K562 (cell line): ENCODE data around the gene RAB31. TPM values are rescaled to one million over a fixed set of nuclear protein-coding genes. Genes with fewer than 3 reads are reported as not detected.
A peak's percentile ranks its signal among the peaks of the same experiment; 100 is the strongest.

Source experiments
- ATAC-seq: fragments of 200-7000 bp; cut with Tn5 transposase; 3 replicates; pipeline ENCODE4 v1.9.1; 2020; ENCODE audit warnings: moderate library complexity
- BruUV-seq: library from RNA; stranded (reverse); fragments of 400-500 nt; replicated peaks from 2 replicates; lab custom pipeline; 2021; lab: Mats Ljungman, UMichigan
- CTCF ChIA-PET: fragments of 300-600 bp; formaldehyde crosslinking; extraction: SDS; loops from one replicate; lab custom pipeline; 2021; ENCODE audit warnings: low intra/inter-chr PET ratio; lab: Yijun Ruan, JAX
- POLR2A ChIA-PET: fragments of 300-600, 350-650 bp; sonication (Branson Sonifier 250); formaldehyde crosslinking; extraction: SDS; loops from one replicate; lab custom pipeline; 2021; ENCODE audit warnings: antibody characterized with exemption, inconsistent platforms; lab: Yijun Ruan, JAX
- DNase-seq, 4 experiments: peaks; one replicate each; pipeline versions ENCODE4 v3.0.0 to v3.0.0-alpha.2; 2011 to 2018; ENCODE audit warnings: low spot score in 3 of 4, mixed read lengths in 3 of 4; ENCODE audit errors: extremely low read depth in 1 of 4
- FAIRE-seq: peaks from 2 replicates; lab custom pipeline; 2011; peaks lifted over from hg19 to GRCh38; lab: Jason Lieb, UNC
- H2AFZ ChIP-seq: 2 replicates; pipeline ENCODE4 v1.6.0; 2011; ENCODE audit warnings: low read depth, low read length, control low read depth, inconsistent platforms
- H3K27ac ChIP-seq: fragments of 200-600 bp; 3 replicates; pipeline ENCODE4 v1.8.0; 2011; ENCODE audit warnings: low read depth, mild to moderate bottlenecking, control low read depth, inconsistent platforms, low read length, moderate library complexity, mixed read lengths; ENCODE audit errors: extremely low read depth
- H3K27me3 ChIP-seq, 2 experiments: fragments of 300-600 bp in 1 of 2; 2 replicates in 1 of 2; 3 replicates in 1 of 2; pipeline versions ENCODE4 v1.6.0 to v1.8.0; 2011; ENCODE audit warnings: inconsistent platforms in 2 of 2, low read length in 2 of 2, mild to moderate bottlenecking in 1 of 2, mixed read lengths in 1 of 2, moderate library complexity in 1 of 2; ENCODE audit not compliant: control insufficient read depth in 2 of 2, insufficient read depth in 2 of 2
- H3K36me3 ChIP-seq: fragments of 300-600 bp; 3 replicates; pipeline ENCODE4 v1.8.0; 2011; ENCODE audit warnings: mild to moderate bottlenecking, low read length, inconsistent platforms; ENCODE audit not compliant: control insufficient read depth, insufficient read depth
- H3K4me1 ChIP-seq, 2 experiments: fragments of 200-600 bp in 1 of 2; replicated peaks in 1 of 2; 2 replicates in 1 of 2; 3 replicates in 1 of 2; pipeline versions ENCODE4 v1.5.1 to v1.8.0; 2011; ENCODE audit warnings: inconsistent platforms in 2 of 2, low read length in 2 of 2, mild to moderate bottlenecking in 1 of 2, mixed read lengths in 1 of 2, moderate library complexity in 1 of 2; ENCODE audit not compliant: control insufficient read depth in 2 of 2, insufficient read depth in 2 of 2
- H3K4me2 ChIP-seq: 2 replicates; pipeline ENCODE4 v1.6.1; 2011; ENCODE audit warnings: low read length, control low read depth, inconsistent platforms, mixed read lengths; ENCODE audit not compliant: insufficient read depth
- H3K4me3 ChIP-seq: fragments of 200-600 bp; sonication (generic), shearing (Covaris generic); 2 replicates; pipeline ENCODE4 v1.5.1; 2016; ENCODE audit warnings: control low read depth, inconsistent platforms
- H3K79me2 ChIP-seq: fragments of 200-600 bp; 3 replicates; pipeline ENCODE4 v1.8.0; 2011; ENCODE audit warnings: low read length, inconsistent platforms; ENCODE audit not compliant: control insufficient read depth, insufficient read depth
- H3K9ac ChIP-seq, 2 experiments: 2 replicates each; pipeline versions ENCODE4 v1.6.0 to v1.6.1; 2011; ENCODE audit warnings: low read depth in 2 of 2, low read length in 2 of 2, control low read depth in 1 of 2, inconsistent platforms in 1 of 2, mild to moderate bottlenecking in 1 of 2, mixed read lengths in 1 of 2; ENCODE audit not compliant: insufficient read depth in 1 of 2
- H3K9me1 ChIP-seq: one replicate; pipeline ENCODE4 v1.6.0; 2011; ENCODE audit warnings: inconsistent platforms, mild to moderate bottlenecking, low read length, moderate library complexity; ENCODE audit not compliant: control insufficient read depth, insufficient read depth
- H3K9me3 ChIP-seq: replicated peaks from 2 replicates; pipeline ENCODE4 v1.5.1; 2011; ENCODE audit warnings: low read depth, low read length, inconsistent platforms; ENCODE audit not compliant: control insufficient read depth, insufficient read depth
- H4K20me1 ChIP-seq: replicated peaks from 2 replicates; pipeline ENCODE4 v1.6.1; 2011; ENCODE audit warnings: low read length, inconsistent platforms, mixed read lengths; ENCODE audit not compliant: control insufficient read depth, insufficient read depth
- C11orf30 ChIP-seq: fragments of 450-650 bp; IDR thresholded peaks from 2 replicates; pipeline ENCODE4 v1.6.1; 2016; ENCODE audit warnings: low read depth, mild to moderate bottlenecking
- JUNB ChIP-seq: fragments of 450-650 bp; formaldehyde crosslinking; conservative IDR thresholded peaks from 2 replicates; pipeline ENCODE4 v1.4.0; 2020; ENCODE audit warnings: mild to moderate bottlenecking
- KLF13 ChIP-seq: fragments of 450-650 bp; IDR thresholded peaks from 2 replicates; pipeline ENCODE4 v1.6.1; 2016; ENCODE audit warnings: missing genetic modification characterization, low read depth, mild to moderate bottlenecking, missing compliant biosample characterization, moderate library complexity, borderline replicate concordance
- MTA1 ChIP-seq: fragments of 450-650 bp; IDR thresholded peaks from 2 replicates; pipeline ENCODE4 v1.6.1; 2017; ENCODE audit warnings: borderline replicate concordance
- RFX7 ChIP-seq: fragments of 250-450 bp; sonication (Bioruptor Pico); IDR thresholded peaks from 2 replicates; pipeline ENCODE4 v1.5.1; 2021; ENCODE audit warnings: mild to moderate bottlenecking
- SMARCE1 ChIP-seq: fragments of 450-650 bp; IDR thresholded peaks from 2 replicates; pipeline ENCODE4 v1.7.1; 2016; ENCODE audit warnings: mild to moderate bottlenecking
- ZKSCAN3 ChIP-seq: fragments of 250-450 bp; sonication (Bioruptor Pico); IDR thresholded peaks from 2 replicates; pipeline ENCODE4 v1.4.0; 2020
- ZNF124 ChIP-seq: sonication (generic); formaldehyde crosslinking; IDR thresholded peaks from 2 replicates; pipeline ENCODE4 v1.8.1; 2022; ENCODE audit warnings: missing genetic modification reagents
- ZNF316 ChIP-seq: fragments of 450-650 bp; IDR thresholded peaks from 2 replicates; pipeline ENCODE4 v1.6.1; 2016
- WGBS: fragments of 100-300 bp; shearing (Covaris generic); methylation state at CpG from one replicate; pipeline ENCODE4 v1.1.6; 2016; ENCODE audit warnings: low coverage, mixed read lengths; ENCODE audit not compliant: insufficient coverage; ENCODE audit errors: missing lambda C conversion rate; 5-methylcytosine and 5-hydroxymethylcytosine counted together
- in situ Hi-C: fragments of 300-500 bp; cut with MboI; formaldehyde crosslinking; loops from 4 replicates; pipeline ENCODE4 v1.15.0; 2018; ENCODE audit warnings: inconsistent platforms, mixed read lengths
- intact Hi-C: fragments of 100-400 bp; cut with micrococcal nuclease; formaldehyde crosslinking; loops from 2 replicates; pipeline ENCODE4 v1.14.2; 2022
- polyA plus RNA-seq, 8 experiments: library from polyadenylated mRNA; depleted of rRNA in 4 of 8; stranded (reverse) in 5 of 8; unstranded in 3 of 8; fragments of >200 nt; fragmentation: Nextera tagmentation in 2 of 8; fragmentation: Illumina TruSeq in 1 of 8; extraction: Ambion mirVana in 2 of 8; extraction: Trizol in 1 of 8; gene quantifications; 2 replicates each; pipeline versions ENCODE4 v1.2.1 to v1.2.3, GENCODE V29; 2011 to 2014; ENCODE audit warnings: inconsistent platforms in 1 of 8, missing spikeins in 1 of 8
- total RNA-seq, 7 experiments: library from RNA; depleted of rRNA in 6 of 7; stranded (reverse); fragments of >200 nt in 6 of 7; fragmentation: Illumina TruSeq in 2 of 7; extraction: Trizol in 2 of 7; gene quantifications; 2 replicates each; pipeline versions ENCODE4 v1.2.1 to v1.2.3, GENCODE V29; 2011 to 2021; ENCODE audit warnings: low replicate concordance in 1 of 7
- TF ChIP-seq, protein P1 (sequence below): fragments of 250-450 bp; sonication (Bioruptor Pico); IDR thresholded peaks from 2 replicates; pipeline ENCODE4 v1.4.0; 2020

The RAB31 gene
- total and polyA plus RNA-seq, 9 of the 15 experiments (the other 6 are each of a cell fraction or from before 2014, with no cell fraction given): 20.7 to 70.4 (median 41.3) TPM

DNA sequence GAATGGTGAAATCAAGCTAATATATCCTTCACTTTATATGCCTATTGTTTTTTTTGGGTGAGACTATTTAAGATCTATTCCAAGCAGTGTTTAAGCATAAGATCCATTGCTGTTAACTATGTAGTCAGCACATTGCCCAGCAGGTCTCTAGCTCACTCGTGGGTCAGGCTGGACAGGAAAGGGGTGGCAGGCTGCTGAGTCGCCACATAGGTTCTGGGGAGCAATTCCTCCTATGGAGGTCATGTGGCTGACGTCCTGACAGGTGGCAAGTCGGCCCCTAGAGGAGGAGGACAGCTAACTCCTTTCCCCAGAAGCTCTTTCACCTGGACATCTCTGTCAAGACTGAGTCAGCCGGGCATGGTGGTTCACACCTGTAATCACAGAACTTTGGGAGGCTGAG, 13.9 kb upstream of the RAB31 start:
- Histone ChIP-seq H2AFZ (peak overlapping the region; percentile 34), H3K9me3 (no peaks in the 10 kb centered on the region), H3K36me3 (no peaks in the 10 kb centered on the region), H3K27ac (no peak overlapping the region), H3K27me3 (no peaks in the 10 kb centered on the region), H4K20me1 (no peaks in the 10 kb centered on the region), H3K4me2 (no peak overlapping the region), H3K4me3 (no peak overlapping the region), H3K4me1 (no peaks in the 10 kb centered on the region; a peak in 1 of 5 replicates), H3K9me1 (no peaks in the 10 kb centered on the region), H3K79me2 (no peaks in the 10 kb centered on the region), H3K9ac (peak overlapping the region in 1 of 2 experiments; percentile 62; a peak in 1 of 4 replicates)
- in situ Hi-C loops: loop anchor here (5.0 kb wide), 1 partner anchor 88 kb away; no protein-coding TSS in a partner anchor
- ATAC-seq (peak; percentile 58), FAIRE-seq (no peak), DNase-seq (peak in 2 of 4 experiments; percentile 29 to 42)
- ChIA-PET POLR2A (interaction anchor here (1.1 kb wide), 1 partner anchor 27 kb away, joined by 3 read pairs; no protein-coding TSS in a partner anchor), CTCF (no interaction called here)
- TF ChIP-seq SMARCE1 (no peak), KLF13 (tag) (no peak), RFX7 (CRISPR knock-in tag) (no peak), MTA1 (no peak), C11orf30 (0 out of 2 replicates have a peak, but pooled peaks have one; percentile 18), ZKSCAN3 (CRISPR knock-in tag) (no peak), ZNF124 (CRISPR knock-in tag) (no peak), JUNB (no peak), ZNF316 (peak; percentile 19; the same call in 1 of the 2 replicates)
- TF ChIP-seq, protein P1, sequence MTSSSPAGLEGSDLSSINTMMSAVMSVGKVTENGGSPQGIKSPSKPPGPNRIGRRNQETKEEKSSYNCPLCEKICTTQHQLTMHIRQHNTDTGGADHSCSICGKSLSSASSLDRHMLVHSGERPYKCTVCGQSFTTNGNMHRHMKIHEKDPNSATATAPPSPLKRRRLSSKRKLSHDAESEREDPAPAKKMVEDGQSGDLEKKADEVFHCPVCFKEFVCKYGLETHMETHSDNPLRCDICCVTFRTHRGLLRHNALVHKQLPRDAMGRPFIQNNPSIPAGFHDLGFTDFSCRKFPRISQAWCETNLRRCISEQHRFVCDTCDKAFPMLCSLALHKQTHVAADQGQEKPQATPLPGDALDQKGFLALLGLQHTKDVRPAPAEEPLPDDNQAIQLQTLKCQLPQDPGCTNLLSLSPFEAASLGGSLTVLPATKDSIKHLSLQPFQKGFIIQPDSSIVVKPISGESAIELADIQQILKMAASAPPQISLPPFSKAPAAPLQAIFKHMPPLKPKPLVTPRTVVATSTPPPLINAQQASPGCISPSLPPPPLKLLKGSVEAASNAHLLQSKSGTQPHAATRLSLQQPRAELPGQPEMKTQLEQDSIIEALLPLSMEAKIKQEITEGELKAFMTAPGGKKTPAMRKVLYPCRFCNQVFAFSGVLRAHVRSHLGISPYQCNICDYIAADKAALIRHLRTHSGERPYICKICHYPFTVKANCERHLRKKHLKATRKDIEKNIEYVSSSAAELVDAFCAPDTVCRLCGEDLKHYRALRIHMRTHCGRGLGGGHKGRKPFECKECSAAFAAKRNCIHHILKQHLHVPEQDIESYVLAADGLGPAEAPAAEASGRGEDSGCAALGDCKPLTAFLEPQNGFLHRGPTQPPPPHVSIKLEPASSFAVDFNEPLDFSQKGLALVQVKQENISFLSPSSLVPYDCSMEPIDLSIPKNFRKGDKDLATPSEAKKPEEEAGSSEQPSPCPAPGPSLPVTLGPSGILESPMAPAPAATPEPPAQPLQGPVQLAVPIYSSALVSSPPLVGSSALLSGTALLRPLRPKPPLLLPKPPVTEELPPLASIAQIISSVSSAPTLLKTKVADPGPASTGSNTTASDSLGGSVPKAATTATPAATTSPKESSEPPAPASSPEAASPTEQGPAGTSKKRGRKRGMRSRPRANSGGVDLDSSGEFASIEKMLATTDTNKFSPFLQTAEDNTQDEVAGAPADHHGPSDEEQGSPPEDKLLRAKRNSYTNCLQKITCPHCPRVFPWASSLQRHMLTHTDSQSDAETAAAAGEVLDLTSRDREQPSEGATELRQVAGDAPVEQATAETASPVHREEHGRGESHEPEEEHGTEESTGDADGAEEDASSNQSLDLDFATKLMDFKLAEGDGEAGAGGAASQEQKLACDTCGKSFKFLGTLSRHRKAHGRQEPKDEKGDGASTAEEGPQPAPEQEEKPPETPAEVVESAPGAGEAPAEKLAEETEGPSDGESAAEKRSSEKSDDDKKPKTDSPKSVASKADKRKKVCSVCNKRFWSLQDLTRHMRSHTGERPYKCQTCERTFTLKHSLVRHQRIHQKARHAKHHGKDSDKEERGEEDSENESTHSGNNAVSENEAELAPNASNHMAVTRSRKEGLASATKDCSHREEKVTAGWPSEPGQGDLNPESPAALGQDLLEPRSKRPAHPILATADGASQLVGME (CRISPR knock-in tag): no peak
- 36% methylated on average over 5 of the region's 5 CpGs for WGBS
- intact Hi-C loops: no loop called here
- BruUV-seq: no TSS peak
